HG03558 (cell line): ENCODE measurements around the gene LMBRD2.

Source experiments
- ATAC-seq: cut with Tn5 transposase; IDR thresholded peaks from one replicate; pipeline ENCODE4 v1.9.1; 2021; ENCODE audit warnings: moderate number of reproducible peaks; ENCODE audit not compliant: unreplicated experiment; ENCODE audit errors: extremely low read depth

The LMBRD2 gene

GRCh38 chr5:36125868-36126267 lies 25.8 kb downstream of the LMBRD2 start:
- no peak for ATAC-seq

GRCh38 chr5:36111238-36111637 lies 40.4 kb downstream of the LMBRD2 start:
- ATAC-seq = no peak

DNA sequence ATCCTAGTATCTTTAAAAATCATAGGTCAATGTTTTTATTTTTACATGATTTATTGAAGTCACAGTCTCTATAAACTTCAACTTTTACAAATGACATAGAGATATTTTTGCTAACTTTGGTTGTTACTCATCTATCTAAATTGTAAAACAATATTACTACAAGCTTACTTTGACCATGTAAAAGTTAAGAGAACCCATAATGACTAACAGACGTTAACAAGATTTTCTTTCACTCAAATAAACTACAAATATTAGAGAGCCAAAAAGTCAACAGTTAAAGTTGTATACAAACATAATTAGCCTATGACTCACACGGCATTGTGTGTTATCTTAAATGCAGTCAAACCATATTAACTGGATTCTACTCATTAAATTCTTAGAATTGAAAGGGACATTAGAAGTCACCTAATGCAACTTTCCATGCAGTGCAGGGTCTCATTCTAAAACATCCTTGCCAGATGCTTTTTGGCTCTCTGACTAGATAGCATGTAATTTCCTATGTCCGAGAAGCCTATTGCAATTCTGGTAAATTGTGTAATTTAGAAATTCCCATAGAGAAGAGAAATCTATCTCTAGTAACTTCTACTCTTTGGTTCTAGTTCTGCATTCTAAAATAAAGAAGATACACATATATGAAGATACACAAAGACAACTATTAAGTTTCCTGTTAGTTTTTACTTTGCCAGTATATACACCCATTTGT lies 42.8 kb downstream of the LMBRD2 start:
- no peak for ATAC-seq

- no peak for ATAC-seq
Measured at GRCh38 chr5:36105819-36106218, 45.9 kb downstream of the LMBRD2 start.

- no peak for ATAC-seq
Measured at GRCh38 chr5:36099748-36100147, 51.9 kb downstream of the LMBRD2 start.

DNA sequence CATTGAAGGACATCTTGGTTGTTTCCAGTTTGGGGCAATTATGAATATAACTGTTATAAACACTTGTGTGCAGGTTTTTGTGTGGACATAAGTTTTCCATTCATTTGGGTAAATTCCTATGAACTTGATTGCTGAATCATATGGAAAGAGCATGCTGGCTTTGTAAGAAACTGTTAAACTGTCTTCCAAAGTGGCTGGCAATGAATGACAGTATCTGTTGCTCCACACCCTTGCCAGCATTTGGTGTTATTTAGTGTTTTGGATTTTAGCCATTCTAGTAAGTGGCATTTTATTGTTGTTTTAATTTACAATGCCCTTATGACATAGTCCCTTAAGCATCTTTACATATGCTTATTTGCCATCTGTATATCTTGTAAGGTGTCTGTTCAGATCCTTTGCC lies 55.2 kb downstream of the LMBRD2 start:
- ATAC-seq = no peak

- no peak for ATAC-seq
Measured at GRCh38 chr5:36089989-36090388, 61.7 kb downstream of the LMBRD2 start.

DNA sequence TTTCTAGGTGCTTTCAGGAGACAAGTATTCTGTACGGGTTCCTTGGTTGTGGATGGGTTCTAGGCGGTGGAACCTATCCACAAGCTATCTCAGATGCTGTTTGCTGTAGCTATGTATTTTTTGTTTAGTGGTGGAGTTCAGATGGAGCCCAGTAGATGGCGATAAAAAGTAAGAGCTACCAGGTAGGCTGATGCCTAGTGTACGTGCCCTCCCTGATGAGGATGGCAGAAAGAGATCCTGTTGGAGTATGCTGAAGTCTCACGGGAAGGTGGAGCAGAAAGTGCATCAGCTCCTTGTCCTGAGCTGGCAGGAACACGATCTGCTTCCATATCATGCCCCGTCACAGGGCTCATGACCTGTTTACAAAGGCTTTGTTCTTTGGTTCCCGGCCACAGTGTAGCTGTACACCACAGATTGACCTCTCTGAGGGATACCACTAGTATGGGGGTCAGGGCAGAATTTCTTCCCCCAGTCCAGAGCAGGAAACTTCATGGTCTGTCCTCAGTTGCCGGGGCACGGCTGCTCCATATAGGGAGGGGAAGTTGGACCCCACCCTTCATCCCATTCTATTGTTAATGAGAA lies 72.4 kb downstream of the LMBRD2 start:
- peak; percentile 69 for ATAC-seq

DNA sequence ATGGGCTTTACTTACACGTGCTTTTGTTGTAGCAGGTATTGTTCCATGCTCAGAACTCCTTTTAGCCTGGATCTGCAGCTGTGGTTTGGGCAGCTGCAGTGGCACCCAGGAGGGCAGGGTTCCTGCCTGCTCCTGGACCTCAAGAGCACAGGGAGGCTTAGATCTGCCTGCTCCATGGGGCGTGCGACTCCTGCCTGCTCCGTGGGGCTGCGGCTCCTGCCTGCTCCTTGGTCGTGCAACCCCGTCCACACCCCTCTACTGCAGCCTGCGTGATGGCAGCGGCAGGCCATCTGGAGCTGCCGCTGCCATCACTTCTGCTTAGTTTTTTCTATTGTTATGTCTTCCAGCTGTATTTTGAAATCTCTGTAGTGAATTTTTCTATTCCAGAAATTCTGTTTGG lies 73.3 kb downstream of the LMBRD2 start:
- no peak for ATAC-seq

- ATAC-seq = peak; percentile 82
Measured at GRCh38 chr5:36073595-36074216, 78.0 kb downstream of the LMBRD2 start.

DNA sequence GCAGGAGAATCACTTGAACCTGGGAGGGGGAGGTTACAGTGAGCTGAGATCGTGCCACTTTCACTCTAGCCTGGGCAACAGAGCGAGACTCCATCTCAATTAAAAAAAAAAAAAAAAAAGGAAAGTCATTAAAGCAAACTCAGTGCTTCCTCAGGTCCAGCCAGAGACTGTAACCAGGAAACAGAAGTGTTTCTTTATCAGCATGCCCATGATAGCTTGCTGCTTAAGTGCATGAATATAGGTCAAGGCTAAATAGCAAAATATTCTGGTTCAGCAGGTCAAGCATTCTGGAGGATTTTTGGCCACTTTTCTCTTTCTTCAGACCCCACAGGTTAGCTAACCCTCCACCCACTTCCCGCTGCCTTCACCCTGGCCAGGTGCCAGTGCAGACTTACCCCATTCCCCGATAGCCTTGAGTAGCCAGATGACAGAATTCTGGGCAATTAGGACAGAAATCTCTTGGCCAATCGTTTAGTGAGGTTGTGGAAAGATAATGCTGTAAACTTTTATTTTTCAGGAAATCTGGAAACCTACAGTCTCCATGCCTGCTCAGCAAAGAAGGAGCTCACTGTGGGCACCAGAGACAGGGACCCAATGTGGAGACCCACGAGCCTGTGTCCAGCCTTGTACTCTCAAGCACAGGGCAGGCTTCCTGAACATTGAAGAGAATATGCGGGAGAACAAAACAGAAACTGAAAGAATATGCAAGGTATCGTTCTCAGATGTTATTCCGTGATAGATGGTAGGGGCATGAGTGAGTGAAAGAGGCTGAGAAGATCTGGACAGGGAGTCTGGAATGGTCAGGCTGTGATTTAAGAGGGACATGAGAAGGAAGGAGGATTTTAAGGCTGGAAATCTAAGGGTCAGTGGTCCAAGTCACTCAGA lies 80.8 kb downstream of the LMBRD2 start:
- no peak for ATAC-seq

GRCh38 chr5:36068751-36069281 lies 82.9 kb downstream of the LMBRD2 start:
- no peak for ATAC-seq

DNA sequence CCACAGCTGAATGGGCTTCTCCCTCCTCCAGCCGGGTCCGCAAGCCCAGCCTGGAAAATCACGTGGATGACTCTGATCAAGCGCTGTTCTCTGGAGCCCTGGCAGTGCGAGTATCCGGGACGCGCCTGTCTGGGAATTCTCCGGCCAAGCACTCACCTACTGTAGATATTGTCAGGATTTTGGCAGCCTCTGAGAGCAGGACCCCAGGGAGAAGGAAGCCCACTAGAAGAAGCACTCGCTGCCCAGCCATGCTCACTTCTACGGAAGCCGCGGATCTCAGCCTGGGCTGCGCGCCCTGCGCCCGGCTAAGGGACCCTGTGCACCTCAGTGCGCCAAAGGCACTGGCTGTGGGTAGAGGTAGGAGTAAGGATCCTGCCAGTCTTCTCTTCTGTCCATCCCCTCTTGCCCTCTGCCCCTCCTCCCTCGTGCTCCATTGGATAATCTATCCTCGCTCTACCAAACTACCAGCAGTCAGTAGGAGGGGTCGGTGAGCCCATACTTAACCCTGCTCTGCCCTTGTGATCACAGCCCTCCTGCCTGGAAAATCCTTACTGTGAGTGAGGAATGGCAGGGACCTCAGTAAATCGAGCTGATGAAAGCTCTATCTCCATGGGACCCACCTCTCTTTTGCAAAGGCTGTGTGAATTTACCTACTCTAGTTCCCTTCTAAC lies 85.0 kb downstream of the LMBRD2 start, which contains the start of gene UGT3A2:
TSS of gene UGT3A2 (minus strand) at position 343 of the 671 bp plus-strand sequence. CDS start at position 250, 93 bp downstream.
- ATAC-seq = no peak

- no peak for ATAC-seq
Measured at GRCh38 chr5:36066001-36066539, 85.6 kb downstream of the LMBRD2 start.

- no peak for ATAC-seq
Measured at GRCh38 chr5:36060420-36060887, 91.2 kb downstream of the LMBRD2 start.

GRCh38 chr5:36059571-36060419 lies 91.9 kb downstream of the LMBRD2 start:
- no peak for ATAC-seq

GRCh38 chr5:36058776-36059175 lies 92.9 kb downstream of the LMBRD2 start:
- ATAC-seq = no peak

GRCh38 chr5:36057386-36057785 lies 94.3 kb downstream of the LMBRD2 start:
- ATAC-seq = no peak

DNA sequence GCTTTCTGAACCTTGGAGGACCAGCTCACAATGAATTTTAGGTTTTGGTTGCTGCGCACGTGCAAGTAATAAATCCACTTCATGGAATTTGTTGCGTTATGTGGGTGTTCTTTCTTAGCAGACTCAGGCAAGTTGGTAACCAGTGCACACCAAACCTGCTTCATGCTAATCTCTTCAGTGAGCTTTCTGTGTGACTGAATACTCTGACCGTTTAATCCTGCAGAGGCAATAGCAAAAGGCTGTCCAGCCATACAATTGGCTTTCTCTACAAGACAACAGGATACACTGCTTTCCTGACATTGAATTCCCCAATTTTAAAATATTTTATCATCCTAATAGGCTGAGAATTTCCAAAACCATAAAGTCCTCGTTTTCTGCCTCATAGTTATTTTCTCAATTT lies 95.3 kb downstream of the LMBRD2 start:
- no peak for ATAC-seq
